A549 (cell line): ENCODE measurements around the gene CRACR2B. TPM values are rescaled to one million over a fixed set of nuclear protein-coding genes. Genes with fewer than 3 reads are reported as not detected.

Experiments used
- ATAC-seq, 2 experiments: fragments of 200-7000 bp in 1 of 2; fragments of >200 bp in 1 of 2; cut with Nextera tagmentation in 1 of 2; cut with Tn5 transposase in 1 of 2; 3 replicates each; pipeline versions ENCODE4 v1.8.0 to v1.9.1; 2018 to 2020; ENCODE audit warnings: mild to moderate bottlenecking in 1 of 2, moderate library complexity in 1 of 2
- CTCF ChIA-PET: fragments of 300-600 bp; sonication (Branson Sonifier 250); formaldehyde crosslinking; extraction: SDS; loops from one replicate; lab custom pipeline; 2021; ENCODE audit warnings: antibody characterized with exemption, inconsistent platforms; lab: Yijun Ruan, JAX
- POLR2A ChIA-PET: fragments of 350-600 bp; formaldehyde crosslinking; extraction: SDS; loops from one replicate; lab custom pipeline; 2021; ENCODE audit warnings: antibody characterized with exemption, inconsistent platforms; lab: Yijun Ruan, JAX
- DNase-seq, 2 experiments: peaks; one replicate each; pipeline versions ENCODE4 v3.0.0 to v3.0.0-alpha.2; 2011 to 2016; ENCODE audit warnings: low read depth in 1 of 2, low spot score in 1 of 2
- FAIRE-seq: peaks from 2 replicates; lab custom pipeline; 2011; peaks lifted over from hg19 to GRCh38; lab: Jason Lieb, UNC
- H3K27ac ChIP-seq, 2 experiments: fragments of >200 bp; sonication (Bioruptor Twin); formaldehyde crosslinking; 3 replicates each; pipeline ENCODE4 v1.5.1; 2016 to 2017
- H3K4me1 ChIP-seq: fragments of >200 bp; sonication (Bioruptor Twin); formaldehyde crosslinking; 3 replicates; pipeline ENCODE4 v1.6.1; 2016
- H3K4me2 ChIP-seq: fragments of >200 bp; sonication (Bioruptor Twin); formaldehyde crosslinking; 3 replicates; pipeline ENCODE4 v1.6.1; 2016
- H3K4me3 ChIP-seq: fragments of >200 bp; sonication (Bioruptor Twin); formaldehyde crosslinking; 3 replicates; pipeline ENCODE4 v1.5.1; 2016
- H3K9me3 ChIP-seq: fragments of >200 bp; sonication (Bioruptor Twin); formaldehyde crosslinking; 3 replicates; pipeline ENCODE4 v1.6.1; 2016
- ATOH8 ChIP-seq: fragments of 250-450 bp; sonication (Bioruptor Pico); IDR thresholded peaks from 2 replicates; pipeline ENCODE4 v1.5.0; 2020; ENCODE audit warnings: low read depth, mild to moderate bottlenecking, moderate library complexity
- BHLHE40 ChIP-seq: IDR thresholded peaks from 2 replicates; pipeline ENCODE4 v1.6.1; 2012; ENCODE audit warnings: low read depth, low read length, inconsistent platforms
- CEBPB ChIP-seq, 2 experiments: fragments of >200 bp in 1 of 2; sonication (Bioruptor Twin) in 1 of 2; formaldehyde crosslinking in 1 of 2; IDR thresholded peaks; 2 replicates each; pipeline ENCODE4 v1.6.1; 2012 to 2016
- CHD2 ChIP-seq: fragments of 150-350 bp; IDR thresholded peaks from 2 replicates; pipeline ENCODE4 v1.6.1; 2014; ENCODE audit warnings: low read length; ENCODE audit not compliant: partially characterized antibody
- CHD4 ChIP-seq: fragments of 200-600 bp; sonication (generic); IDR thresholded peaks from 2 replicates; pipeline ENCODE4 v1.6.1; 2016; ENCODE audit warnings: antibody characterized with exemption, mild to moderate bottlenecking, borderline replicate concordance
- EHF ChIP-seq: fragments of 250-450 bp; sonication (Bioruptor Pico); IDR thresholded peaks from 2 replicates; pipeline ENCODE4 v1.5.0; 2020; ENCODE audit warnings: mild to moderate bottlenecking
- ESRRA ChIP-seq: fragments of 150-350 bp; IDR thresholded peaks from 2 replicates; pipeline ENCODE4 v1.6.1; 2014; ENCODE audit warnings: mild to moderate bottlenecking, low read length, borderline replicate concordance
- FOSL2 ChIP-seq, 2 experiments: fragments of 450-650 bp in 1 of 2; fragments of >200 bp in 1 of 2; sonication (Bioruptor Twin) in 1 of 2; formaldehyde crosslinking; IDR thresholded peaks; 2 replicates each; pipeline versions ENCODE4 v1.5.0 to v1.6.1; 2016 to 2020; ENCODE audit warnings: mild to moderate bottlenecking in 1 of 2, moderate library complexity in 1 of 2
- FOXS1 ChIP-seq: fragments of 250-450 bp; sonication (Bioruptor Pico); IDR thresholded peaks from 2 replicates; pipeline ENCODE4 v1.5.0; 2020; ENCODE audit warnings: mild to moderate bottlenecking, moderate library complexity
- HDAC2 ChIP-seq: fragments of 200-600 bp; sonication (generic); IDR thresholded peaks from 2 replicates; pipeline ENCODE4 v1.6.1; 2016
- HMGXB4 ChIP-seq: fragments of 250-450 bp; sonication (Bioruptor Pico); IDR thresholded peaks from 2 replicates; pipeline ENCODE4 v1.5.0; 2021; ENCODE audit warnings: mild to moderate bottlenecking, moderate library complexity, borderline replicate concordance
- HOXB13 ChIP-seq: fragments of 250-450 bp; sonication (Bioruptor Pico); IDR thresholded peaks from 2 replicates; pipeline ENCODE4 v1.5.0; 2020; ENCODE audit warnings: low read depth, mild to moderate bottlenecking, moderate library complexity
- HOXB5 ChIP-seq: fragments of 250-450 bp; sonication (Bioruptor Pico); IDR thresholded peaks from 2 replicates; pipeline ENCODE4 v1.5.0; 2020; ENCODE audit warnings: mild to moderate bottlenecking, moderate library complexity
- JUN ChIP-seq, 2 experiments: fragments of >200 bp; sonication (Bioruptor Twin); formaldehyde crosslinking; IDR thresholded peaks; 2 replicates in 1 of 2; 3 replicates in 1 of 2; pipeline ENCODE4 v1.6.1; 2016 to 2017
- KDM1A ChIP-seq: fragments of 200-600 bp; sonication (generic); IDR thresholded peaks from 2 replicates; pipeline ENCODE4 v1.6.1; 2016; ENCODE audit warnings: low read depth, mild to moderate bottlenecking
- MAFK ChIP-seq: fragments of 450-650 bp; IDR thresholded peaks from 2 replicates; pipeline ENCODE4 v1.6.1; 2014; ENCODE audit not compliant: partially characterized antibody
- MAZ ChIP-seq: fragments of 150-350 bp; IDR thresholded peaks from 2 replicates; pipeline ENCODE4 v1.6.1; 2014; ENCODE audit warnings: antibody characterized with exemption, low read depth, low read length, borderline replicate concordance
- NFE2L2 ChIP-seq: fragments of 150-350 bp; conservative IDR thresholded peaks from 2 replicates; pipeline ENCODE4 v1.6.1; 2014; ENCODE audit warnings: low read length
- NR3C1 ChIP-seq: fragments of >200 bp; sonication (Bioruptor Twin); formaldehyde crosslinking; IDR thresholded peaks from 3 replicates; pipeline ENCODE4 v1.6.1; 2017
- PHF8 ChIP-seq: fragments of 200-600 bp; sonication (generic); IDR thresholded peaks from 2 replicates; pipeline ENCODE4 v1.6.1; 2016; ENCODE audit warnings: low read depth, mild to moderate bottlenecking, antibody characterized with exemption, moderate library complexity, borderline replicate concordance
- RCOR1 ChIP-seq: fragments of 150-350 bp; IDR thresholded peaks from 2 replicates; pipeline ENCODE4 v1.6.1; 2014; ENCODE audit warnings: antibody characterized with exemption, low read length, low read depth
- RFX5 ChIP-seq: fragments of 450-650 bp; IDR thresholded peaks from 2 replicates; pipeline ENCODE4 v1.7.1; 2014; ENCODE audit warnings: antibody characterized with exemption, mild to moderate bottlenecking, moderate library complexity
- TFCP2L1 ChIP-seq: fragments of 250-450 bp; sonication (Bioruptor Pico); IDR thresholded peaks from 2 replicates; pipeline ENCODE4 v1.5.0; 2021; ENCODE audit warnings: mild to moderate bottlenecking
- USF2 ChIP-seq: fragments of 450-650 bp; IDR thresholded peaks from 2 replicates; pipeline ENCODE4 v1.6.1; 2014; ENCODE audit warnings: antibody characterized with exemption
- ZNF302 ChIP-seq: fragments of 250-450 bp; sonication (Bioruptor Pico); IDR thresholded peaks from 2 replicates; pipeline ENCODE4 v1.9.0; 2021; ENCODE audit warnings: inconsistent platforms, mild to moderate bottlenecking, moderate library complexity
- ZSCAN20 ChIP-seq: fragments of 250-450 bp; sonication (Bioruptor Pico); IDR thresholded peaks from 2 replicates; pipeline ENCODE4 v1.8.0; 2022; ENCODE audit warnings: mild to moderate bottlenecking, moderate library complexity
- whole genome bisulfite sequencing: methylation state at CpG from one replicate; pipeline ENCODE4 v1.1.6; 2017; ENCODE audit errors: missing lambda C conversion rate; 5-methylcytosine and 5-hydroxymethylcytosine counted together
- polyA plus RNA-seq, 4 experiments: library from polyadenylated mRNA; depleted of rRNA in 3 of 4; stranded (reverse); fragments of >200 nt; fragmentation: RNase III in 1 of 4; extraction: RNeasy Plus Mini Kit Qiagen cat#74134 plus additional on column Dnase treatment in 1 of 4; gene quantifications; 2 replicates in 3 of 4; 3 replicates in 1 of 4; pipeline ENCODE4 v1.2.3, GENCODE V29; 2011 to 2017
- TF ChIP-seq, protein P1 (sequence below): fragments of 150-350 bp; IDR thresholded peaks from 2 replicates; pipeline ENCODE4 v1.6.1; 2014; ENCODE audit warnings: low read depth, mild to moderate bottlenecking, low read length
- TF ChIP-seq, protein P2 (sequence below): IDR thresholded peaks from 2 replicates; pipeline ENCODE4 v1.6.1; 2012

The CRACR2B gene
- polyA plus RNA-seq, 2 of the 4 experiments (the other 2 are of a cell fraction): 1.2 to 3.0 TPM

GRCh38 chr11:779955-780532, 47.7 kb upstream of the CRACR2B start:
- POLR2A ChIA-PET: no interaction called here
- 95% methylated on average over 13 of the region's 16 CpGs for WGBS

DNA sequence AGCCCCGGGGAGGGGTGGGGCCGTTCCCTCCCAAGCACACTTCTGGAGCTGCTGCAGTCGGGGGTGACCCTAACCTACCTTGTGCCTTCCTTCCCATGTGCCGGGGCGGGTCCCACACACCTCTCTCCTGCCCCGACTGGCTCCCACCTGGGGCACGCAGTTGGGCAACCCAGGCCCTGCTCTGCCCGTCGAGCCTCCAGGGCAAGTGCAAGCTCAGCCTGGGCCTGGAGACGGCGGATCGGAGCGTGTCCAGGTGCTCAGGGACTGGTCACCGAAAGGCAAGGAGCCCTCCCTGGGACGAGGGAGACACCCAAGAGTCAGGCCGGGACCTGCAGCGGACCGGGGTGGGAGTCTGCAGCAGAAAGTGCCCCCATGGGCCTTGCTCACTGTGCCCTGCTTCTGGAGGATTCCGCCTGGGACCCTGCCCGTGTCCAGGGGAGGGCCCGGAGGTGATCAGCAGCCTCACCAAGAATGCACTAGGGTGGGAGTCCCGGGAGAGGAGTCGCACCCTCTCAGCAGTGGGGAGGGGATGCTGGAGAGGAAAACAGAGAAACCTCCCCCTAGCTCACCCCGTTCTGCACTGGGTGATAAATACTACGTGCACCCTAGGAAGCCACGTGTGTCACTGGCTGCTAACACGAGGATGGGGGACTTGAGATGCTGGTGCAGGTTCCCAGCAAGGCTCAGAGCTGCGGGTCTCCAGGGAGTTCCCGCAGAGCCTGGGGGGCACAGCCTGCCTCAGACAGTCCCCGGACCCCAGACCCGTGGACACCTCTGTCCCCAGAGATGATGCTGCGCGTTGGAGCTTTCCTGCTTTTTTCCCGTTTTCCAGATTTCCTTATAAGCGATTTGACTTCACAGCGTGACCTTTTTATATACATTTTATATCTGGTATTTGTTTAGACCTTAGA, 45.2 kb upstream of the CRACR2B start:
- Histone ChIP-seq H3K4me3 (no peak overlapping the region), H3K27ac (no peak overlapping the region), H3K9me3 (no peaks in the 10 kb centered on the region), H3K4me2 (no peak overlapping the region), H3K4me1 (peaks cover 7% of the 10 kb centered on the region)
- DNase-seq (no peak), ATAC-seq (no peak), FAIRE-seq (no peak)
- 86% methylated on average over 27 of the region's 36 CpGs for WGBS
- TF ChIP-seq TFCP2L1 (CRISPR knock-in tag): no peak
- no peak for TF ChIP-seq USF2
- ChIA-PET POLR2A (no interaction called here), CTCF (interaction anchor here (0.9 to 2.2 kb wide), 8 partner anchors 9 to 86 kb away, joined by 3 to 14 read pairs (median 6); partner anchors contain the start of gene SLC25A22)

More at GRCh38 chr11:779955-780532, 47.7 kb upstream of the CRACR2B start:
- no peaks in the 10 kb centered on the region for H3K9me3 ChIP-seq
- DNase-seq (no peak), ATAC-seq (no peak), FAIRE-seq (no peak)
- CTCF ChIA-PET: interaction anchor here (1.2 to 5.7 kb wide), 2 partner anchors 15 to 57 kb away, joined by 3 to 44 read pairs; no protein-coding TSS in a partner anchor
- H3K4me1 ChIP-seq: peaks cover 21% of the 10 kb centered on the region
- no peak for TF ChIP-seq KDM1A
- TF ChIP-seq MAZ: no peak
- TF ChIP-seq ZSCAN20 (CRISPR knock-in tag): no peak
- no peak for TF ChIP-seq HOXB5 (CRISPR knock-in tag)
- TF ChIP-seq, protein P1, sequence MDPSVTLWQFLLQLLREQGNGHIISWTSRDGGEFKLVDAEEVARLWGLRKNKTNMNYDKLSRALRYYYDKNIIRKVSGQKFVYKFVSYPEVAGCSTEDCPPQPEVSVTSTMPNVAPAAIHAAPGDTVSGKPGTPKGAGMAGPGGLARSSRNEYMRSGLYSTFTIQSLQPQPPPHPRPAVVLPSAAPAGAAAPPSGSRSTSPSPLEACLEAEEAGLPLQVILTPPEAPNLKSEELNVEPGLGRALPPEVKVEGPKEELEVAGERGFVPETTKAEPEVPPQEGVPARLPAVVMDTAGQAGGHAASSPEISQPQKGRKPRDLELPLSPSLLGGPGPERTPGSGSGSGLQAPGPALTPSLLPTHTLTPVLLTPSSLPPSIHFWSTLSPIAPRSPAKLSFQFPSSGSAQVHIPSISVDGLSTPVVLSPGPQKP: no peak
- no peak for TF ChIP-seq RCOR1
- TF ChIP-seq BHLHE40: no peak
- no peak for TF ChIP-seq JUN (IDR thresholded peaks at IDR 0.05)
- TF ChIP-seq HOXB13 (CRISPR knock-in tag): no peak
- TF ChIP-seq PHF8: no peak
- TF ChIP-seq MAFK: no peak
- TF ChIP-seq, protein P2, sequence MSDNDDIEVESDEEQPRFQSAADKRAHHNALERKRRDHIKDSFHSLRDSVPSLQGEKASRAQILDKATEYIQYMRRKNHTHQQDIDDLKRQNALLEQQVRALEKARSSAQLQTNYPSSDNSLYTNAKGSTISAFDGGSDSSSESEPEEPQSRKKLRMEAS: no peak
- TF ChIP-seq FOSL2 (IDR thresholded peaks at IDR 0.05): no peak
- no peak for TF ChIP-seq FOSL2 (CRISPR knock-in tag; IDR thresholded peaks at IDR 0.05)
- TF ChIP-seq CHD2: no peak
- TF ChIP-seq CEBPB (IDR thresholded peaks at IDR 0.05): no peak
- TF ChIP-seq NFE2L2: no peak
- no peak overlapping the region for H3K4me2 ChIP-seq
- H3K4me3 ChIP-seq: no peak overlapping the region
- H3K27ac ChIP-seq: no peak overlapping the region

- H3K27ac ChIP-seq: no peak overlapping the region
- CTCF ChIA-PET: interaction anchor here (0.6 to 2.2 kb wide), 10 partner anchors 8 to 1133 kb away, joined by 3 to 14 read pairs (median 6); partner anchors contain the start of gene SLC25A22
- H3K4me1 ChIP-seq: peaks cover under 1% of the 10 kb centered on the region; the same call in 1 of the 3 replicates
- no peaks in the 10 kb centered on the region for H3K9me3 ChIP-seq
- ATAC-seq (peak in 1 of 2 experiments; percentile 65; a peak in 3 of 6 replicates), FAIRE-seq (no peak), DNase-seq (peak in 1 of 2 experiments; percentile 50)
- 81% methylated on average over 24 of the region's 24 CpGs for WGBS
- no peak overlapping the region for H3K4me2 ChIP-seq
- no peak overlapping the region for H3K4me3 ChIP-seq
- POLR2A ChIA-PET: no interaction called here
- no peak for TF ChIP-seq RCOR1
- no peak for TF ChIP-seq ZNF302
- TF ChIP-seq RFX5: no peak
- no peak for TF ChIP-seq NR3C1
- no peak for TF ChIP-seq HDAC2
- TF ChIP-seq HMGXB4 (CRISPR knock-in tag): no peak
- no peak for TF ChIP-seq EHF
- no peak for TF ChIP-seq FOSL2 (IDR thresholded peaks at IDR 0.05)
- TF ChIP-seq FOSL2 (CRISPR knock-in tag; IDR thresholded peaks at IDR 0.05): no peak
- no peak for TF ChIP-seq BHLHE40
- no peak for TF ChIP-seq ESRRA
- TF ChIP-seq JUN (IDR thresholded peaks at IDR 0.05): no peak
- no peak for TF ChIP-seq FOXS1 (CRISPR knock-in tag)
- TF ChIP-seq ATOH8: no peak
- no peak for TF ChIP-seq CHD4
These were observed 44.1 kb upstream of the CRACR2B start for GRCh38 chr11:783581-784015.
